Measurements from ENCODE around the gene DGKI.

The DGKI gene

DNA sequence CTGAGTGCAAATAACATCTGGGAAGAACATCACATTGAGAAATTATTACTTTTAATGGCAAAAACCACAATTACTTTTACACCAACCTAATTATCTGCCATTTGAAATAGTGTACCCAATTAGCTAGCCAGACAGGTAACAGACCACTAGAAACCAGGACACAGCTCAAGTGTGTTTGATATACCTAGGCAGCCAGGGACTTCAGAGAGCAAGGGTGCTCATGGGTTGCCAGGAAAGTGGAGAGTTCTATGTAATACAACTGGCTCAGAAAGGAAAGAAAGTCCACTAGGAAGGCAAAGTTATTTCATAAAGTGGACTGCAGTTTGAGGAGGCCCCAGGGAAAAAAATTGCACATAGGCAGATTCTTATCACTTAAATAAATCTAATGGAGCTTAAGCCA is 453.2 kb downstream of the DGKI start:
- DNase-seq, result no peak

DNA sequence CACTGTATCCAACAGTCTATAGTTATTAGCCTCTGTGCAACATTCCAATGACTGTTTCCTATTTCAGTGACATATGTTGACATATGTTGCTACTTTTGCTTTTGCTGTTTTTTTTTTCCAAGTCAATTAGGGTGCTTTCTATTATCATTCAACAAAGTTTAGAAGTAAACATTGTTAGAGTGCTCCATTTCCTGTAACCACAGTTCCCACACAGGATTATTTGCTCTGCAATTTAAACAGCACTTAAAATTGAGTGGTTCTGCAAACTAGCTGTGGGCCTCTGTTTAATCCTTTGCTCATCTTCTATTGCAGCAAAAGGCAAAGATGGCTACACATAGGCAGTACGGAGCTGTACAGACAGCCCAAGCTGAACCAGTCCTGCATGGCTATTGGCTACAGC is 456.7 kb downstream of the DGKI start:
- DNase-seq, result peak; percentile 74

DNA sequence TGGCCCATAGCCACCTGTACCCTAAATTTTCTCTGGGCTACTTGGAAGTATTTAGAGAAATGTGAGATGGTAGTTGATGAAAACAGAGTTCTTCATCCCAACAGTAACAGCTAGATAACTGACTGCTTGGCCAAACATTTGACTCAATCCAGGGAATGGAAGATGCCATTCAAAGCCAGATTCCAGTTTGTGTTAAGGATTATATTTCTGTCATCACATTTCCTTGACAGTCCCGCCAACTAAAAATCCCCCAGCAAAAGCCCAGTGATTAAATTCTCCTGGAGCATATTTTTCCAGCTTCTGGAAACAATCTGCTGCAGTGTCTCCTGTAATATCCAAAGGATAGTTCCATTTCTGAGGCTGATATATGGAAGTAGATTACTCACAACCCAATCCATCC is 457.9 kb downstream of the DGKI start:
- no peak for DNase-seq

DNA sequence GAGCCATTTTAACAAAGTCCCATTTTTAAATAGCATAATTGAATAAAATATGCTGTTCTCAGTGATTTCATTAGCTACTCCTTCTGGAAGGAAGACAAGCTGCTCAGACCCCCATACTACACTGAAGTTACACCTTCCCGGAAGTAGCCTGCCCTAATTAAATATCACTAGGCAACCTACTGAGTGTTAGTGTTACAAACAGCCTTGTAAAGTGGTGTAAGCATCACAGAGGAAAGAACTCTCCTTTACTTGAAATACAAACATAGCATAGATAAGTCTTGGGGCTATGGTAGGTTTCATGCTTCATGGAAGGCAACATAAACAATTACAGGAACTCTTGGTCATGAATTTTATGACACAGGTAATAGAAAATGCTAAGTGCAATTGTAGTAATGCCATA is 459.8 kb downstream of the DGKI start:
- DNase-seq, result no peak

DNA sequence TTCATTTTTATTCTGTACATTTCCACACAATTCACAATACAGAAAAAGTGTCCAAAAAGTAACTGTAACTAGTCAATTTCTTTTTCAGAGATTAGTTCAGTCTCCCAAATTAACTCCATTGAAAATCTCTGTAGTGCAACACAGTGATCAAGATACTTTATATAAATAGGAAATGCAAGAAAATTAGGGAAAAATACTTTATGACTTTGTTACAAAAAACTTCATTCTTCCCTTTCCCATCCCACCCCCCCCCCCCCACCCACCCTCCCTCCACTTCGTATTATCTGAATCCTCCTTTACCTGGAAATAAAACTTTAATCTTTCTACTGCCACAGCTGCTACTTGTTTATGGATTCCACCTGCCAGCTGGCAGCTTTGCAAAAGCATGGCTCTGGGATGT is 465.7 kb downstream of the DGKI start:
- no peak for DNase-seq

DNA sequence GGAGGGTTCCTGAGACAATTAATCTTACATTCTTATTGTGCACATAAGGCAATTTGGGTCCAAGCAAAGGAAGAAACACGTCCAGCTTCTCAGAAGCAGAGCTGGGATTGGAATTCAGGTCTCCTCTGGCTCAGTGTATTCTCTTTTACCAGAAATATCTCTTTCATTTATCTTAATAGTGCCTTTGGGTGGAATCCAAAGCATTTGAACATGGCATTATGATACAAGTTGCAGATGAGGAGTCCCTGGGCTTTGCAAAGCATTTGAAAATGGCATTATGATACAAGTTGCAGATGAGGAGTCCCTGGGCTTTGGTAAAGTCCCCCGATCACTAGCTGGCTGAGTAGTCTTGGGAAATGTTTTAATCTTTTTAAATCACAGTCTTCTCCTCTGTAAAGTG is 473.3 kb downstream of the DGKI start:
- DNase-seq, result no peak

DNA sequence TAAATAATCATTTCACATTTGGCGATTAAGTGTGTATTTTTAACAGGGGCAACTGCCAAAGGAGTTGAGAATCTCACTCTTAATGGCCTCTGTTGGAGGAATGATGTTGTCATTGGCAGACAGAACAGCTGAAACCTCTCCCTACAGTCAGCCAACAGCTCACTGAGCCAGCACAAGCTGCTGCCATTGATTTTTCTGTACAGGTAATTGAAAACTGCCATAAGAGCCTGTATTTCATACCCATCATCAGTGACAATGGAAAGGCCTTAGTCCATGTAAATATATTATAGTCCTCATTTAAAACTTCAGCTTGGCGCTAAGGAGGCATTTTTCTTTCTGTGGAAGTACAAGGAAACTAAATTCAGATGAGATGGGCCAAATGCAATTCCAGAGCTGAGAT is 475.2 kb downstream of the DGKI start:
- no peak for DNase-seq

DNA sequence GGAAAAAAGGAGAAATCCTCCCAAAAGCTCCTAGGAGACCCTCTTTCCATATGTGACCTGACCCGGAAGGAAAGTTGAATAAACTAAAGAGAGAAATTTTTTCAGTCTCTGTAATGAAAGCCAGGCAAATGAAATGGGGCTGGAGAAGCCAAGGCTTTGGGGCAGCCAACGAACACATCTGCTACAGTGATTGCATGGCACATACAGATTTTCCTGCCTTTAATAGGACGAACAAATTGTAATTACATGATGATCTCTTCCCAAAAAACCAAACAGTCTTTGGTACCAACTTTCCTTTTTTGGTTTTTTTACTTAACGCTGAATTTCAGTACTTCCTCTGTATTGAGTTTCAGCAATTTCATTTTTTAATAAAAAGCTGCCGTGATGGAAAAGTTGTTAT is 479.8 kb downstream of the DGKI start:
- DNase-seq, result no peak

DNA sequence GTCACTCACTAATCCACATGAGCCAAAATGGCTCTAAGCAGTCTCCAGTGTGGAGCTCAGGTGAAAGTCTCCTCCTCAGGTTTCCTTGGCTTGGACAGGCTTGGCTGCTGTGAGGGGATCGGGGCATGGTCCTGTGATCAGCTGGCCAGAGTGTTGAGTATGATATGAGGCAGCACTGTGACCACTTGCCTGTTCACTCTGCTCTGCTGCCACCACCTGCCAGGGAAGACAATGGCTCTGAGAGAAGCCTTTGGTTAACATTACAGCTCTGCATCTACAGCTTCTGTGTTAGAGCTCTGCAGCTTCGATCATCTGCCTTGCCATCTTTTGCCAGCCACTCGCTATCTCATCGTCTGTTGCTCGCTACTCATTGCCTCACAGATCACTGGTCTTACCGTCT is 483.1 kb downstream of the DGKI start:
- no peak for DNase-seq

DNA sequence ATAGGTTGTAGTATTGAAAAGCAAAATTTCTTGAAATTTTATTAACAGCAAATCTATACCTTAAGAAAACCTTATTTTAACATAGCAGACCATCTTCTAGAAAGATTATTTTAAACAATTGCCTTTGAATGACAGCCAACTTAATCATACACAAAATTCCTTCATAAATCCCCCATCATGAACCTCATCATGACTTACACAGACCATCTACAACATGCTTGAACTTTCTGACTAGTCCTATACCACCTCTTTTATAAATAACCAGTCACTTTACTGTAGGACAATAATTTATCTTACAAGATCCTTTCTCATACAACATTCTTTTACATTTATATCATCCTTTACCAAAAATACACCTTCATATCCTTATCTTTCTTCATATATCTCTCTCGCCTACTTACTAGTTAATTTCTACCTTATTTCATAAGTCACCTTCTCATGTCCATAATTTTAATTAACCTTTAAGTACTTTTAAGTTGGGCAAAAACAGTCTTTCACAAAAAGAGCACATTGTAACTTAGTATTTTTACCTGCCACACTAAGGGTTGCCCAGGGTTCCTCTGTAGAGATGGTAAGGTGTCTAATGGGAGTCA is 486.6 kb downstream of the DGKI start:
- DNase-seq, result no peak

DNA sequence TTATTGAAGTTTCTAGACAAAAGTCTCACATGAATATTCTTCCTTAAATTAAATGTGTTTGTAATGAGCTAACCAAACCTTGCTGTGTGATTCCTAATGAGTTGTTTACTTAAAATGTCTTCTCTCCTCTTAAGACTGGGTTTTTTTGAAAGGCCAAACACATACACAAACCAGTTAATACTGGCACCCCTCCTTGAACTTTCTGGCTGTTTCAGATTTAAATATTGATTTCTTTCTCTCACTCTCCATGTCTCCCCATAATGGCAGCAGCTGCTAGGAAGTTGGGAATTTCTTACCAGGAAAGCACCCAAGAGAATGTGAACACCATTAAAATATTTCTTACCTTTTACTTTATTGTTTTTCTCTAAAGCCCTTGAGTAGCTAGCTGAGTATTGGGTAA is 491.8 kb downstream of the DGKI start:
- no peak for DNase-seq

DNA sequence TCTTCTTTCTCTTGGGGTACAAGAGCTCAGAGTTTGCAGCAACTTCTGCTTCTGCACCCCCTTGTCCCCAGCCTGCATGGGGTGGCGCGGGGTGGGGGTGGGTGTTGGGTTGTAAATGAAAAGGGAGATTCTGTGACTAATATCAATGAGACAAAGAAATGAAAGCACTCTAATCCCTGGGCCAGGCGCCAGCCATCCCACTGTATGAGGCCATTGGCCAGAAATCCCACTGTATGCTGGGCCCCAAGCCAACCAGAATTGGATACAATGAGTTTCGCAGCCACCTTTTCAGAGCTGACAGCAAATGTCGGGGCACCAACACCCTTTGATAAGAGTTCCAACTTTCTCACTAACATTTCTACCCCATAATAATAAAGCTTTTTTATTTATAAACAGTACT is 492.4 kb downstream of the DGKI start:
- DNase-seq, result peak; percentile 24

DNA sequence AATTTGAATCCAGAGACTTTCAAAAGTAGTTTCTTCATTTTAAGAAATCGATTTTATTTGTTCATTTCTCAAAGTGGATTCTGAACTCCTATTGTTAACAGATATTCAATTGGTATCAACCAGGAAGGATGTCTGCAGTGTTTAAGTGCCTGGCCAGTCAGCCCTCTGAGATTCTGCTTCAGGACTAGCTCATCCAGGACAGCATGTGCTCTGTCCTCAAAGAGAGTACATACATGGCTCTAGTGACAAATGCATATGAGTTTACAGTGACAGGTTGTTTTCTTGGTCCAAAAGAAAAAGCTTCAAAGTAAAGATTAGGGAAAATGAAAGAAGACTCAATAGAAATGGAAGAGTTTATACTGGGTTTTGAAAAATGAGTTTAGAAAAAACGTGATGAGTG is 494.8 kb downstream of the DGKI start:
- no peak for DNase-seq

DNA sequence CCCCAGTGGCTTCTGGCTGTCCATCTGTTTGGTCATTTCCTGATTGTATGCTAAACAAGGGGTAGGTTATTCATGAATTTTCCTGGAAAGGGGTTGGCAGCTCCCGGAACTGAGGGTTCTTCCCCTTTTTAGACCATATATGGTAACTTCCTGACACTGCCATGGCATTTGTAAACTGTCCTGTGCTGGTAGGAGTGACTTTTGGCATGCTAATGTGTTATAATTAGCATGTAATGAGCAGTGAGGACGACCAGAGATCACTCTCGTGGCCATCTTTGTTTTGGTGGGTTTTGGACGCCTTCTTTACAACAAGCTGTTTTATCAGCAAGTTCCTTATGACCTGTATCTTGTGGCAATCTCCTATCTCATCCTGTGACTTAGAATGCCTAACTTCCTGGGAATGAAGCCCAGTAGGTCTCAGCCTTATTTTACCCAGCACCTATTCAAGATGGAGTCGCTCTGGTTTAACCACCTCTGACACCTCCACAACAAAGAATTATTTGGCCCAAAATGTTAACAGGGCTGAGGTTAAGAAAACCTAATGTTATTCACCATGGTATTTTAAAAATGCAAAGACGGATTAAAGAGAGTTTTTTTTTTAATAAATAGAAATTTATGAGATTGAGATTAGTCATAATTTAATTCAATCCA is 500.9 kb downstream of the DGKI start:
- no peak for DNase-seq

DNA sequence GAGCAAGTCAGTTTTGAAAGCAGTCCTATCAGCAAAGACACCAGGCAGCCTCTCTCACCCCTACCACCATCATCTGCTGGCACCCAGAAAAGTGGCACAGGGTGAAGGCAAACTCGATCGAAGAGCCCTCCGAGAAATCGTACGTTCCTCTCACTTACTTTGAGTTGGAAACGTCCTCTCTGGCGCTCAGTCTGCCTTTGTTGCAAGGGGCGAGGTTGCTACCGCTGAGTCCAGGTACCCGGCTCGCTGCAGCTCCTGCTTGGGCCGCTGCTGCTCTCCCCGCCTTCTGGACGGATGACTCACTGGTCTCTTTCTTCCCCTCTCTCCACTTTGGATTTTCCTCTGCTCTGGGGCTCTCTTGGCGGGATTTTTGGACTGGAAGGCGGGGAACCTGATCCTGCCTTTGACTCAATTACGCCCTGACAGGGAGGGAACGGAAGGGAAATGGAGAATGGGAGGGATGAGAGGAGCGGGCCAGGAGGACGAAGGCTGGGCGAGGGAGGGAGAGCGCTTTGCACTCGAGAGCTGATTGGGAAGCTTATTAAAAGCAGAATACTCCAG is 503.4 kb downstream of the DGKI start, which contains the start of gene PTN:
Gene PTN (minus strand): TSS at position 453 of the 561 bp plus-strand sequence. CDS start 88,760 bp downstream, outside the sequence.
- peak; percentile 17 for DNase-seq

DNA sequence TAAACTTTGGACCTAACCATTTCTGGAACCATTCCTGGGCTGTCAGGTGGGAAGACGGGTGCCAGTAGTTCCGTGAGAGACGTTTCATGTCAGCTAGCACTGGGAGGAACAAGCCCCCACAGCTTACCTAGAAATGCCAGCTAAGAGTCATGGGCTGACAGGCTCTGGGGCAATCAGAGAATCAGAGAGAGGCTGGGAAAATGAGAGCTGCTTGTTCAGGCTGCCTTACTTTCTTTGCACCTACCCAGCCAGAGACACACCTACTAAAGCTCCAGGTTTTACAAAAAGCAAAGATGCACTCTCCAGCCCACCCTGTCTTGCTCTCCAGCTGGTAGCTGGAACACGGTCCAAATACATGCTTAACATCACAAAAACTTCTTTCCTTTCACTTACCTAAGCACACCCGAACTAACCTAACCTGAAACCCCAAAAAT is 503.9 kb downstream of the DGKI start:
- no peak for DNase-seq

DNA sequence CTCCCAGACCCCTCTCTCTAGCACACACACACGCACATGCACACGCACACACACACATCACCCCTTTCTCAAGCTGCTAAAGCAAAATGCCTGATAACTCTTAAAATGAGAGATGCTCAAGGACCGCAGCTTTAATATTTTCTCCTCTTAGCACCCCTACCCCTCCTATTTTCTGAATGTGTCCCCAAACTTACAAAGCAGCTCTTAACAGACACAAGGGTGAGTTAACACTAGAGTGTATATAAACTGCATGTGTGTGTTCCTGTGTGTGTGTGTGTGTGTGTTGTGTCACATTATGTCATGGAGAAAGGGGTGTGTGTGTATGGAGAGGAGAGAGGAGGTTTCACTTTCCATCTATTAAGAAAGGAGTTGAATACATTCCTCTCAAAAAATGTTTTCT is 504.5 kb downstream of the DGKI start:
- DNase-seq, result no peak

DNA sequence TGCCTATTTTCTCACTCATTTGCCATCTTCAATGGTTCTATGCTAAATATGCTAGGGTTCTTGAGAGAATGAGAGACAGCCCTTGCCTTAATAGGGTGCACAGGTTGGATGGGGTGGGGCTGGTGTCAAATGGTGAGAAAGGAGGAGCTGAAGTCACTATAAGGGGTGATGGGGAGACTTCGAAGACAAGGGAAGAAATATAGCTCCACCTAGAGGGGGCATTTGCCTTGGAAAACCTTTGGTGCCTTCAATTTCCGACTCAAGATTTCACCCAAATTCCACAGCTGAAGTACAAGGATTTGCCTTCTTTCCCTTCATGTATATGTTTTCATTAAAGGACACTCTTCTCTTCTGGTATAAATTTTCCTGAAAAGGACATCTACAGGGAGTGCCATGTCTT is 508.9 kb downstream of the DGKI start:
- no peak for DNase-seq

DNA sequence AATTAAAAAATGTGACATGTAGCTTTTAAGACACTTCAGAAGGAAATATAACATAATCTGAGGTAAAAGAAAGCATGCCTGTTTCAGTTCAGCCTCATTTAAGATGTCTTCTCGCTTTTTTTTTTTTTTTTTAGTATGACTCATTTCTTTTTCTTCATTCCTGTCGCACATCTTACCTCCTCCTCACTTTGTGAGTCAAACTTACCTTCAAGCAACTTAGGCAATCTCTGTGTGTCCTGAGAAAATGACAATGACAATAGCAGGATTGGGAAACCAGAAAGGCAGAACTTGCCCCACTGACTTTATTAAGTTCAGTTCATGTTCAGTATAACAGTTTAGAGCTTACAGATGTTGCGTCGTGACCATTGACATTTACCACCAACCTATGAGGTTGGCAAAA is 511.0 kb downstream of the DGKI start:
- no peak for DNase-seq

DNA sequence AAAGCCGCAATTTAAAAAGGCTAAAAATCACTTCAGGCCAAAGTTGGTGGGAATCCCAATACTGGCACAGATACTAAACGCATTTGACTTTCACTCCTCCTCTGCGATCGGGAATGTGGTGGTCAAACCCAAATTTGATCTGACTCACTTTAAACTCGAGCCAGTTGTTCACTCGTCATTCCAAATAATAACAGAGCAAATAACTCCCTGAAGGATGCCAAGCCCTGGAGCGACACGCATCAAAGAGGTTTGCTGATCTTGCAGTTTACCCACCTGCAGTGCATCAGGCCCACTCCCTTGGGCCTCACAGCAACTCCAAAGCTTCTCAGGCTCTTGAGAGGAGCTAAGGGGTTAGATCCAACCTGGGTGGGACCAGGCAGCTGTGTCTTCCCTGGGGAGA is 515.4 kb downstream of the DGKI start:
- no peak for DNase-seq

All from DMS153 (cell line).